Panc1 (cell line): ENCODE measurements around the gene AURKB. TPM values are rescaled to one million over a fixed set of nuclear protein-coding genes. Genes with fewer than 3 reads are reported as not detected.

Experiments
- ATAC-seq: fragments of 200-7000 bp; cut with Tn5 transposase; 2 replicates; pipeline ENCODE4 v1.9.1; 2020; ENCODE audit warnings: mild to moderate bottlenecking, moderate library complexity
- BruUV-seq: library from RNA; stranded (reverse); fragments of 400-500 nt; replicated peaks from 2 replicates; lab custom pipeline; 2021; lab: Mats Ljungman, UMichigan
- CTCF ChIA-PET: fragments of 300-600 bp; sonication (Branson Sonifier 250); formaldehyde crosslinking; loops from one replicate; lab custom pipeline; 2022; ENCODE audit warnings: antibody characterized with exemption; lab: Charles Lee
- POLR2A ChIA-PET: fragments of 300-600 bp; sonication (Branson Sonifier 250); formaldehyde crosslinking; loops from one replicate; lab custom pipeline; 2022; ENCODE audit warnings: antibody characterized with exemption; lab: Charles Lee
- DNase-seq: peaks from one replicate; pipeline ENCODE4 v3.0.0-alpha.2; 2010; ENCODE audit warnings: low read depth, low spot score
- H3K27ac ChIP-seq: 2 replicates; pipeline ENCODE4 v1.5.1; 2011; ENCODE audit warnings: mild to moderate bottlenecking, low read length, inconsistent platforms
- H3K27me3 ChIP-seq: fragments of 200-500 bp; sonication (Bioruptor generic); 2 replicates; pipeline ENCODE4 v1.6.0; 2014; ENCODE audit warnings: low read length, inconsistent platforms; ENCODE audit not compliant: control insufficient read depth, insufficient read depth
- H3K36me3 ChIP-seq: fragments of 200-500 bp; sonication (Bioruptor generic); 2 replicates; pipeline ENCODE4 v1.5.1; 2014; ENCODE audit warnings: inconsistent platforms, mild to moderate bottlenecking, low read length, moderate library complexity; ENCODE audit not compliant: control insufficient read depth, insufficient read depth
- H3K4me1 ChIP-seq: 2 replicates; pipeline ENCODE4 v1.5.1; 2011; ENCODE audit warnings: inconsistent platforms, mild to moderate bottlenecking, low read length, moderate library complexity; ENCODE audit not compliant: control insufficient read depth, insufficient read depth
- H3K4me3 ChIP-seq, 2 experiments: 2 replicates each; pipeline ENCODE4 v1.5.1; 2011 to 2012; ENCODE audit warnings: low read depth in 2 of 2, low read length in 2 of 2, mild to moderate bottlenecking in 2 of 2, inconsistent platforms in 1 of 2, moderate library complexity in 1 of 2
- H3K9me3 ChIP-seq: fragments of 200-500 bp; sonication (Bioruptor generic); 2 replicates; pipeline ENCODE4 v1.5.1; 2014; ENCODE audit warnings: low read depth, mild to moderate bottlenecking, inconsistent platforms, low read length, moderate library complexity; ENCODE audit not compliant: control insufficient read depth, insufficient read depth
- CTCF ChIP-seq: fragments of 450-650 bp; IDR thresholded peaks from 2 replicates; pipeline ENCODE4 v1.5.1; 2017; ENCODE audit warnings: mild to moderate bottlenecking
- POLR2AphosphoS5 ChIP-seq: IDR thresholded peaks from 2 replicates; pipeline ENCODE4 v1.6.1; 2012; ENCODE audit warnings: mild to moderate bottlenecking, low read depth, low read length, moderate library complexity
- REST ChIP-seq, 2 experiments: IDR thresholded peaks; 2 replicates each; pipeline ENCODE4 v1.6.1; 2011 to 2012; ENCODE audit warnings: low read depth in 2 of 2, control low read depth in 1 of 2, low read length in 1 of 2, mild to moderate bottlenecking in 1 of 2, moderate library complexity in 1 of 2; ENCODE audit not compliant: insufficient read depth in 1 of 2
- SIN3A ChIP-seq: IDR thresholded peaks from 2 replicates; pipeline ENCODE4 v1.6.1; 2012; ENCODE audit warnings: low read depth, mild to moderate bottlenecking, low read length, moderate library complexity, borderline replicate concordance; ENCODE audit not compliant: insufficient read depth
- TCF7L2 ChIP-seq: IDR thresholded peaks from 2 replicates; pipeline ENCODE4 v1.6.1; 2011; ENCODE audit warnings: mild to moderate bottlenecking, low read depth, low read length, inconsistent platforms
- in situ Hi-C: cut with HindIII; loops from 2 replicates; pipeline ENCODE4 v1.10.0; 2016; ENCODE audit warnings: low sequenced_read_pairs, low pct_unique_long_range_greater_than_20kb
- intact Hi-C: fragments of 100-400 bp; cut with micrococcal nuclease; formaldehyde crosslinking; loops from one replicate; pipeline ENCODE4 v1.10.0; 2022; ENCODE audit not compliant: unreplicated experiment
- total RNA-seq: library from RNA; stranded (reverse); gene quantifications from one replicate; pipeline ENCODE4 v1.2.1, GENCODE V29; 2021; ENCODE audit not compliant: unreplicated experiment

Gene AURKB
- total RNA-seq, 1 experiment from 2014 or later: 85.8 TPM

GRCh38 chr17:8192070-8192815, 18.1 kb downstream of the AURKB start:
- ATAC-seq (peak; percentile 43), DNase-seq (peak; percentile 83)
- no peaks in the 10 kb centered on the region for H3K27me3 ChIP-seq
- peaks cover 22% of the 10 kb centered on the region for H3K4me1 ChIP-seq
- ChIA-PET POLR2A (no interaction called here), CTCF (no interaction called here)
- no peaks in the 10 kb centered on the region for H3K9me3 ChIP-seq
- H3K27ac ChIP-seq: peak overlapping the region; percentile 84
- BruUV-seq: no TSS peak
- TF ChIP-seq SIN3A (no peak), POLR2AphosphoS5 (peak; percentile 55; the same call in 1 of the 2 replicates)
- intact Hi-C loops (no loop called here), in situ Hi-C loops (no loop called here)
- no peaks in the 10 kb centered on the region for H3K36me3 ChIP-seq
- H3K4me3 ChIP-seq: peak overlapping the region; percentile 40 to 51

GRCh38 chr17:8190506-8190905, 19.9 kb downstream of the AURKB start:
- no peak for TF ChIP-seq SIN3A
- TF ChIP-seq POLR2AphosphoS5: no peak
- TF ChIP-seq CTCF: no peak
- no peak for TF ChIP-seq TCF7L2
- TF ChIP-seq REST (IDR thresholded peaks at IDR 0.05; ENCODE audit: insufficient read depth in 1 of 2, low read depth in 2 of 2, low read length in 1 of 2): no peak
- ChIA-PET POLR2A (interaction anchor here (0.6 kb wide), 1 partner anchor 60 kb away, joined by 3 read pairs; no protein-coding TSS in a partner anchor), CTCF (interaction anchor here (0.6 kb wide), 1 partner anchor 72 kb away, joined by 6 read pairs; no protein-coding TSS in a partner anchor)
- Histone ChIP-seq H3K27me3 (no peaks in the 10 kb centered on the region), H3K4me3 (peak overlapping the region; percentile 42 to 71), H3K4me1 (peaks cover 22% of the 10 kb centered on the region), H3K27ac (peak overlapping the region; percentile 86), H3K9me3 (no peaks in the 10 kb centered on the region), H3K36me3 (no peaks in the 10 kb centered on the region)
- ATAC-seq: no peak
- BruUV-seq: no TSS peak
- DNase-seq: no peak
- in situ Hi-C loops: no loop called here
- intact Hi-C loops: no loop called here
